HepG2 (cell line): Measurements from ENCODE around the gene ZNF71. TPM values are rescaled to one million over a fixed set of nuclear protein-coding genes. Genes with fewer than 3 reads are reported as not detected.

ENCODE experiments used
- ADNP ChIP-seq: sonication (generic); formaldehyde crosslinking; IDR thresholded peaks from 2 replicates; pipeline ENCODE4 v1.4.0; 2020; ENCODE audit warnings: missing genetic modification reagents
- AGO1 ChIP-seq: fragments of 200-400 bp; formaldehyde crosslinking; IDR thresholded peaks from 2 replicates; pipeline ENCODE4 v1.6.1; 2017; ENCODE audit warnings: mild to moderate bottlenecking, low read depth, low read length, moderate library complexity; ENCODE audit not compliant: poor library complexity, severe bottlenecking
- ATM ChIP-seq: fragments of 450-650 bp; IDR thresholded peaks from 2 replicates; pipeline ENCODE4 v1.7.1; 2017; ENCODE audit warnings: mild to moderate bottlenecking, borderline replicate concordance
- BHLHE40 ChIP-seq: IDR thresholded peaks from 2 replicates; pipeline ENCODE4 v1.6.1; 2011; ENCODE audit warnings: low read length, improper control_type of control experiment
- CEBPB ChIP-seq: IDR thresholded peaks from 2 replicates; pipeline ENCODE4 v1.6.1; 2011; ENCODE audit warnings: low read depth, low read length, improper control_type of control experiment, borderline replicate concordance
- CSRNP2 ChIP-seq: sonication (generic); formaldehyde crosslinking; conservative IDR thresholded peaks from 2 replicates; pipeline ENCODE4 v1.8.0; 2022; ENCODE audit warnings: low read depth, missing genetic modification reagents
- DR1 ChIP-seq: sonication (generic); formaldehyde crosslinking; IDR thresholded peaks from 2 replicates; pipeline ENCODE4 v1.8.0; 2021; ENCODE audit warnings: mild to moderate bottlenecking, missing genetic modification reagents, inconsistent platforms
- FOXA1 ChIP-seq, 2 experiments: fragments of 450-650 bp in 1 of 2; sonication (generic) in 1 of 2; formaldehyde crosslinking in 1 of 2; IDR thresholded peaks; 2 replicates each; pipeline versions ENCODE4 v1.4.0 to v1.6.1; 2016 to 2020; ENCODE audit warnings: missing genetic modification reagents in 1 of 2
- HNF4A ChIP-seq: sonication (generic); formaldehyde crosslinking; IDR thresholded peaks from 2 replicates; pipeline ENCODE4 v1.4.0; 2020; ENCODE audit warnings: missing genetic modification reagents
- MEF2D ChIP-seq: sonication (generic); formaldehyde crosslinking; IDR thresholded peaks from 2 replicates; pipeline ENCODE4 v1.5.1; 2020; ENCODE audit warnings: mild to moderate bottlenecking, missing genetic modification reagents
- NFRKB ChIP-seq: fragments of 450-650 bp; IDR thresholded peaks from 2 replicates; pipeline ENCODE4 v1.6.1; 2017
- NRL ChIP-seq: sonication (generic); formaldehyde crosslinking; IDR thresholded peaks from 2 replicates; pipeline ENCODE4 v1.5.0; 2020; ENCODE audit warnings: missing genetic modification reagents, mild to moderate bottlenecking, moderate library complexity, borderline replicate concordance
- SIN3B ChIP-seq: fragments of 150-350 bp; IDR thresholded peaks from 2 replicates; pipeline ENCODE4 v1.6.1; 2014; ENCODE audit warnings: low read length
- SIX4 ChIP-seq: sonication (generic); formaldehyde crosslinking; IDR thresholded peaks from 2 replicates; pipeline ENCODE4 v1.4.0; 2020; ENCODE audit warnings: missing genetic modification reagents
- SRF ChIP-seq: IDR thresholded peaks from 2 replicates; pipeline ENCODE4 v1.6.1; 2011; ENCODE audit warnings: mild to moderate bottlenecking, low read depth, low read length, moderate library complexity
- ZHX1 ChIP-seq: sonication (generic); formaldehyde crosslinking; IDR thresholded peaks from 2 replicates; pipeline ENCODE4 v1.8.1; 2022; ENCODE audit warnings: low read depth, mild to moderate bottlenecking, missing genetic modification reagents
- ZMYM3 ChIP-seq: sonication (generic); formaldehyde crosslinking; IDR thresholded peaks from 2 replicates; pipeline ENCODE4 v1.5.1; 2020; ENCODE audit warnings: mild to moderate bottlenecking, missing genetic modification reagents
- ZMYM4 ChIP-seq: sonication (generic); formaldehyde crosslinking; IDR thresholded peaks from 2 replicates; pipeline ENCODE4 v1.8.1; 2023; ENCODE audit warnings: mild to moderate bottlenecking, missing genetic modification reagents
- ZNF205 ChIP-seq: IDR thresholded peaks from 2 replicates; pipeline ENCODE4 v1.6.1; 2018; ENCODE audit warnings: missing biosample characterization, missing genetic modification reagents
- ZNF234 ChIP-seq: sonication (generic); formaldehyde crosslinking; conservative IDR thresholded peaks from 2 replicates; pipeline ENCODE4 v1.5.1; 2020; ENCODE audit warnings: mild to moderate bottlenecking, missing genetic modification reagents
- ZNF260 ChIP-seq: sonication (generic); formaldehyde crosslinking; IDR thresholded peaks from 2 replicates; pipeline ENCODE4 v1.4.0; 2020; ENCODE audit warnings: missing genetic modification reagents, low read depth, mild to moderate bottlenecking, borderline replicate concordance
- ZNF367 ChIP-seq: sonication (generic); formaldehyde crosslinking; IDR thresholded peaks from 2 replicates; pipeline ENCODE4 v1.4.0; 2020; ENCODE audit warnings: missing genetic modification reagents, borderline replicate concordance
- ZNF460 ChIP-seq: sonication (generic); formaldehyde crosslinking; IDR thresholded peaks from 2 replicates; pipeline ENCODE4 v1.5.1; 2020; ENCODE audit warnings: missing genetic modification reagents, mild to moderate bottlenecking, borderline replicate concordance
- ZNF737 ChIP-seq: sonication (generic); formaldehyde crosslinking; IDR thresholded peaks from 2 replicates; pipeline ENCODE4 v1.5.0; 2020; ENCODE audit warnings: missing genetic modification reagents, mild to moderate bottlenecking, borderline replicate concordance
- polyA plus RNA-seq, 8 experiments: library from polyadenylated mRNA; depleted of rRNA in 3 of 8; stranded (reverse) in 7 of 8; unstranded in 1 of 8; fragments of >200 nt; fragmentation: Illumina TruSeq in 4 of 8; extraction: Trizol in 4 of 8; gene quantifications; 2 replicates each; pipeline versions ENCODE4 v1.2.1 to v1.2.3, GENCODE V29; 2011 to 2016; ENCODE audit warnings: low read depth in 4 of 8, missing spikeins in 1 of 8, mixed read lengths in 1 of 8; ENCODE audit not compliant: insufficient read depth in 1 of 8
- total RNA-seq, 5 experiments: library from RNA; depleted of rRNA; stranded (reverse); fragments of >200 nt; fragmentation: Illumina TruSeq; extraction: Trizol; gene quantifications; 2 replicates each; pipeline ENCODE4 v1.2.3, GENCODE V29; 2016; ENCODE audit warnings: low read depth in 1 of 5

Gene ZNF71
- total and polyA plus RNA-seq, 2 of the 13 experiments (the other 11 are each of a cell fraction or from before 2014, with no cell fraction given) = 2.2 to 4.4 TPM

GRCh38 chr19:56637976-56638555, 43.0 kb downstream of the ZNF71 start (continued):
- 0 out of 2 replicates have a peak, but pooled peaks have one; percentile 17 for TF ChIP-seq HNF4A
- TF ChIP-seq ZNF234 (CRISPR knock-in tag) = peak; percentile 100
- peak; percentile 96 for TF ChIP-seq SIX4
- peak; percentile 77; the same call in 1 of the 2 replicates for TF ChIP-seq DR1
- TF ChIP-seq NRL = peak; percentile 100
- TF ChIP-seq ZNF460 (CRISPR knock-in tag) = no peak; the same call in 1 of the 2 replicates
- TF ChIP-seq CEBPB = no peak
- peak; percentile 99 for TF ChIP-seq ZNF367
- TF ChIP-seq ZNF205 (CRISPR knock-in tag) = peak; percentile 98
- peak; percentile 94 for TF ChIP-seq ZMYM4 (CRISPR knock-in tag)
- TF ChIP-seq AGO1 = no peak
- TF ChIP-seq ZNF737 (CRISPR knock-in tag) = peak; percentile 99
- TF ChIP-seq CSRNP2 (CRISPR knock-in tag) = peak; percentile 98
- peak; percentile 56; the same call in 1 of the 2 replicates for TF ChIP-seq ZMYM3 (CRISPR knock-in tag)
- no peak for TF ChIP-seq FOXA1 (IDR thresholded peaks at IDR 0.05)
- 0 out of 2 replicates have a peak, but pooled peaks have one; percentile 19 for TF ChIP-seq FOXA1 (CRISPR knock-in tag; IDR thresholded peaks at IDR 0.05)
- peak; percentile 97 for TF ChIP-seq ZHX1 (CRISPR knock-in tag)
- TF ChIP-seq BHLHE40 = peak; percentile 21; the same call in 1 of the 2 replicates
- 0 out of 2 replicates have a peak, but pooled peaks have one; percentile 66 for TF ChIP-seq ADNP
- TF ChIP-seq ZNF260 (CRISPR knock-in tag) = no peak
- peak; percentile 43; the same call in 1 of the 2 replicates for TF ChIP-seq SIN3B
- TF ChIP-seq NFRKB = no peak
- no peak for TF ChIP-seq SRF
- TF ChIP-seq ATM = no peak
- peak; percentile 99 for TF ChIP-seq MEF2D (CRISPR knock-in tag)
